Neural progenitor cell (in vitro differentiated cells): Measurements from ENCODE around the gene NPB.

ENCODE experiments used
- CTCF ChIP-seq: fragments of 200-600 bp; sonication (generic); IDR thresholded peaks from 2 replicates; pipeline ENCODE4 v1.5.1; 2017; ENCODE audit warnings: antibody characterized with exemption, mild to moderate bottlenecking
- EZH2 ChIP-seq: fragments of 200-600 bp; sonication (generic); IDR thresholded peaks from 2 replicates; pipeline ENCODE4 v1.6.1; 2017; ENCODE audit warnings: antibody characterized with exemption, mild to moderate bottlenecking, moderate library complexity
- EZH2phosphoT487 ChIP-seq: fragments of 200-600 bp; sonication (generic); IDR thresholded peaks from 2 replicates; pipeline ENCODE4 v1.6.1; 2017; ENCODE audit warnings: antibody characterized with exemption

GRCh38 chr17:81914103-81914850 lies 12.2 kb downstream of the NPB start:
- TF ChIP-seq CTCF (no peak), EZH2 (no peak), EZH2phosphoT487 (no peak)
